Transverse colon (tissue), 4 donors: ENCODE results near the gene HS3ST3A1.

Experiments used
- EP300 ChIP-seq: sonication (generic); formaldehyde crosslinking; IDR thresholded peaks from one replicate; pipeline ENCODE4 v1.6.1; 2017; ENCODE audit warnings: antibody characterized with exemption, low read depth
- POLR2A ChIP-seq: fragments of 450-650 bp; IDR thresholded peaks from one replicate; pipeline ENCODE4 v1.6.1; 2016; ENCODE audit warnings: antibody characterized with exemption, mild to moderate bottlenecking, moderate library complexity
- POLR2AphosphoS5 ChIP-seq, 3 donors: sonication (generic); formaldehyde crosslinking; IDR thresholded peaks; one replicate each; pipeline ENCODE4 v1.6.1; 2016; ENCODE audit warnings: antibody characterized with exemption in 3 of 3
- TF ChIP-seq, protein P1 (sequence below), 5 experiments: fragments of 200-600 bp in 3 of 5; fragments of 450-650 bp in 2 of 5; sonication (generic) in 3 of 5; IDR thresholded peaks; 1 replicate in 2 of 5; 2 replicates in 3 of 5; pipeline ENCODE4 v1.5.1; 2016 to 2017; ENCODE audit warnings: antibody characterized with exemption in 5 of 5, inconsistent platforms in 3 of 5, mild to moderate bottlenecking in 2 of 5, moderate library complexity in 1 of 5

DNA sequence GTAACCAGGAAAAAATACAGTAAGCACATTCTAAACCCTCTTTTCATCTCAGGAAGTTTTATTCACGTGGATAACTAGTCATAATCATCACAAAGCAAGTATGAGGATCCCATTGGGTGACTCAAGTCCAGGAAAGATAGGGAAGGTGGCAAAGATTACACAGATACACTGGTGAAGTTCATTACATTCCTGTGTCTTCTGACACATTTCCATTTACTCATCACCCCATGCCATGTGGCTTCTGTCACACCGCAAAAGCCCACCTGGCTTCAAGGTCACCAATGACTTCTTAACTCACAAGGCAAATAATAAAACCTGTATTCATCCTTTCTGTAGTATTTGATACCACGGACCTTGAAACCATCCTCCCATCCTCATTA lies 17.0 kb downstream of the HS3ST3A1 start:
- TF ChIP-seq POLR2A (no peak), EP300 (no peak), POLR2AphosphoS5 (IDR thresholded peaks at IDR 0.05) (no peak)
- TF ChIP-seq, protein P1, sequence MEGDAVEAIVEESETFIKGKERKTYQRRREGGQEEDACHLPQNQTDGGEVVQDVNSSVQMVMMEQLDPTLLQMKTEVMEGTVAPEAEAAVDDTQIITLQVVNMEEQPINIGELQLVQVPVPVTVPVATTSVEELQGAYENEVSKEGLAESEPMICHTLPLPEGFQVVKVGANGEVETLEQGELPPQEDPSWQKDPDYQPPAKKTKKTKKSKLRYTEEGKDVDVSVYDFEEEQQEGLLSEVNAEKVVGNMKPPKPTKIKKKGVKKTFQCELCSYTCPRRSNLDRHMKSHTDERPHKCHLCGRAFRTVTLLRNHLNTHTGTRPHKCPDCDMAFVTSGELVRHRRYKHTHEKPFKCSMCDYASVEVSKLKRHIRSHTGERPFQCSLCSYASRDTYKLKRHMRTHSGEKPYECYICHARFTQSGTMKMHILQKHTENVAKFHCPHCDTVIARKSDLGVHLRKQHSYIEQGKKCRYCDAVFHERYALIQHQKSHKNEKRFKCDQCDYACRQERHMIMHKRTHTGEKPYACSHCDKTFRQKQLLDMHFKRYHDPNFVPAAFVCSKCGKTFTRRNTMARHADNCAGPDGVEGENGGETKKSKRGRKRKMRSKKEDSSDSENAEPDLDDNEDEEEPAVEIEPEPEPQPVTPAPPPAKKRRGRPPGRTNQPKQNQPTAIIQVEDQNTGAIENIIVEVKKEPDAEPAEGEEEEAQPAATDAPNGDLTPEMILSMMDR (IDR thresholded peaks at IDR 0.05) = no peak
